B cell (primary cell): ENCODE measurements around the gene MARCHF3.

Experiments
- CTCF ChIP-seq: fragments of 200-600 bp; IDR thresholded peaks from one replicate; pipeline ENCODE4 v1.8.0; 2022; ENCODE audit warnings: antibody characterized with exemption, mild to moderate bottlenecking
- EZH2 ChIP-seq: IDR thresholded peaks from 2 replicates; pipeline ENCODE4 v1.6.1; 2012; ENCODE audit warnings: borderline replicate concordance, low read depth, mild to moderate bottlenecking, moderate library complexity, low read length; ENCODE audit not compliant: insufficient read depth, poor library complexity, severe bottlenecking

GRCh38 chr5:126918615-126918957, 111.8 kb downstream of the MARCHF3 start:
- TF ChIP-seq EZH2 = no peak
- TF ChIP-seq CTCF = no peak
